ENCODE measurements around the gene CDH4. TPM values are rescaled to one million over a fixed set of nuclear protein-coding genes. Genes with fewer than 3 reads are reported as not detected.

Gene CDH4
- total and polyA plus RNA-seq, 9 of the 15 experiments (the other 6 are each of a cell fraction or from before 2014, with no cell fraction given): 0.04 TPM; not detected in 8

GRCh38 chr20:61929971-61930666 is 678.1 kb downstream of the CDH4 start (continued):
- TF ChIP-seq MGA (IDR thresholded peaks at IDR 0.05) (no peak), ZNF354B (CRISPR knock-in tag; IDR thresholded peaks at IDR 0.05) (no peak), ZNF551 (CRISPR knock-in tag; IDR thresholded peaks at IDR 0.05) (no peak), PURB (CRISPR knock-in tag; IDR thresholded peaks at IDR 0.05; ENCODE audit: low read depth) (no peak), E2F5 (CRISPR knock-in tag; IDR thresholded peaks at IDR 0.05) (no peak), ZNF324 (CRISPR knock-in tag; IDR thresholded peaks at IDR 0.05) (no peak), GATAD2A (IDR thresholded peaks at IDR 0.05) (no peak), ZKSCAN8 (CRISPR knock-in tag; IDR thresholded peaks at IDR 0.05) (no peak), ZNF717 (CRISPR knock-in tag; IDR thresholded peaks at IDR 0.05) (no peak), ZNF707 (CRISPR knock-in tag; conservative IDR thresholded peaks at IDR 0.05) (no peak), CLOCK (CRISPR knock-in tag; IDR thresholded peaks at IDR 0.05; ENCODE audit: borderline replicate concordance) (no peak), RAD51 (IDR thresholded peaks at IDR 0.05; ENCODE audit: borderline replicate concordance, low read depth) (peak; percentile 43; the same call in 1 of the 2 replicates)
